ENCODE data around the gene SOST.

DNA sequence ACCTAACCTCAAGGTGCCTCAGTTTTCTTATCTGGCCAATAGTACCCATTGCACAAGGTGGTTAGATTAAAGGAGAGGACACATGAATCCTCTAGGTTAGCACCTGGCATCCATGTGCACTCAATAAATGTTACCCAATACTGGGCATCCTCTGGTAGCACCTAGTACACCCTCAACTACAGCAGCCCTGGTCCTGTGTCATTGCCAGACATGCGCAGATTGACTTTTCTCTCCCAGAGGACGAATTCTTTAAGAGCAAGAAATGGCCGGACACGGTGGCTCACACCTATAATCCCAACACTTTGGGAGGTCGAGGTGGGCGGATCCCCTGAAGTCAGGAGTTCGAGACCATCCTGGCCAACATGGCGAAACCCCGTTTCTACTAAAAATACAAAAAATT lies 12.9 kb upstream of the SOST start:
- TF ChIP-seq CTCF (conservative IDR thresholded peaks at IDR 0.05): no peak
- TF ChIP-seq EZH2 (IDR thresholded peaks at IDR 0.05; ENCODE audit: low read depth): no peak
